PC-3 (cell line): ENCODE data around the gene PROSER3. TPM values are rescaled to one million over a fixed set of nuclear protein-coding genes. Genes with fewer than 3 reads are reported as not detected.

Experiments
- ATAC-seq: fragments of 200-7000 bp; cut with Tn5 transposase; 2 replicates; pipeline ENCODE4 v1.9.1; 2020; ENCODE audit warnings: mild to moderate bottlenecking, moderate library complexity
- BruUV-seq: library from RNA; stranded (reverse); fragments of 400-500 nt; replicated peaks from 2 replicates; lab custom pipeline; 2021; lab: Mats Ljungman, UMichigan
- CTCF ChIA-PET: fragments of 300-600 bp; sonication (Branson Sonifier 250); formaldehyde crosslinking; loops from one replicate; lab custom pipeline; 2022; ENCODE audit warnings: antibody characterized with exemption; lab: Charles Lee
- POLR2A ChIA-PET: fragments of 300-600 bp; sonication (Branson Sonifier 250); formaldehyde crosslinking; loops from one replicate; lab custom pipeline; 2022; ENCODE audit warnings: antibody characterized with exemption; ENCODE audit not compliant: unreplicated experiment; lab: Charles Lee
- DNase-seq: peaks from one replicate; pipeline ENCODE4 v3.0.0-alpha.2; 2015
- H2AFZ ChIP-seq: fragments of 300-600 bp; sonication (generic); 2 replicates; pipeline ENCODE4 v1.6.0; 2016; ENCODE audit warnings: antibody characterized with exemption, low read length
- H3F3A ChIP-seq: fragments of 300-600 bp; sonication (generic); one replicate; pipeline ENCODE4 v1.6.0; 2017; ENCODE audit warnings: antibody characterized with exemption, low read length, control low read depth, mild to moderate bottlenecking; ENCODE audit not compliant: unreplicated experiment
- H3K27ac ChIP-seq: fragments of 300-600 bp; sonication (generic); 2 replicates; pipeline ENCODE4 v1.5.1; 2016; ENCODE audit warnings: mild to moderate bottlenecking, low read length
- H3K27me3 ChIP-seq: fragments of 300-600 bp; sonication (generic); 2 replicates; pipeline ENCODE4 v1.6.1; 2016; ENCODE audit warnings: low read length, mixed read lengths
- H3K36me3 ChIP-seq: fragments of 300-600 bp; sonication (generic); 2 replicates; pipeline ENCODE4 v1.6.1; 2016; ENCODE audit warnings: low read depth, mixed run types, low read length, mixed read lengths
- H3K4me1 ChIP-seq: fragments of 300-600 bp; sonication (generic); 2 replicates; pipeline ENCODE4 v1.5.1; 2016; ENCODE audit warnings: low read length; ENCODE audit not compliant: insufficient read depth
- H3K4me2 ChIP-seq: fragments of 300-600 bp; sonication (generic); 2 replicates; pipeline ENCODE4 v1.6.0; 2016; ENCODE audit warnings: low read length
- H3K4me3 ChIP-seq: fragments of 300-600 bp; sonication (generic); 2 replicates; pipeline ENCODE4 v1.5.1; 2016; ENCODE audit warnings: mild to moderate bottlenecking, low read length, mixed read lengths
- H3K79me2 ChIP-seq: fragments of 300-600 bp; sonication (generic); 2 replicates; pipeline ENCODE4 v1.6.1; 2017; ENCODE audit warnings: low read length, mixed read lengths
- H3K9ac ChIP-seq: fragments of 300-600 bp; sonication (generic); 2 replicates; pipeline ENCODE4 v1.6.0; 2016; ENCODE audit warnings: mild to moderate bottlenecking, low read length
- H3K9me2 ChIP-seq: fragments of 300-600 bp; sonication (generic); replicated peaks from 2 replicates; pipeline ENCODE4 v1.6.1; 2016; ENCODE audit warnings: mixed run types, low read length, mixed read lengths
- H3K9me3 ChIP-seq: fragments of 300-600 bp; sonication (generic); 2 replicates; pipeline ENCODE4 v1.6.1; 2016; ENCODE audit warnings: low read length, mixed read lengths
- H4K20me1 ChIP-seq: fragments of 300-600 bp; sonication (generic); 2 replicates; pipeline ENCODE4 v1.6.1; 2016; ENCODE audit warnings: low read length, mixed read lengths
- EZH2 ChIP-seq: fragments of 300-600 bp; sonication (generic); IDR thresholded peaks from one replicate; pipeline ENCODE4 v1.6.1; 2017; ENCODE audit warnings: antibody characterized with exemption, mild to moderate bottlenecking, low read length; ENCODE audit not compliant: unreplicated experiment
- EZH2phosphoT487 ChIP-seq: fragments of 300-600 bp; sonication (generic); IDR thresholded peaks from 2 replicates; pipeline ENCODE4 v1.6.1; 2018; ENCODE audit warnings: mild to moderate bottlenecking, antibody characterized with exemption, low read length, borderline replicate concordance
- intact Hi-C: fragments of 100-400 bp; cut with micrococcal nuclease; formaldehyde crosslinking; loops from 2 replicates; pipeline ENCODE4 v1.9.0; 2023
- total RNA-seq: library from RNA; depleted of rRNA; stranded (reverse); fragments of >200 nt; gene quantifications from 2 replicates; pipeline ENCODE4 v1.2.3, GENCODE V29; 2014
- TF ChIP-seq, protein P1 (sequence below): fragments of 300-600 bp; sonication (generic); conservative IDR thresholded peaks from 2 replicates; pipeline ENCODE4 v1.5.1; 2017; ENCODE audit warnings: antibody characterized with exemption, low read depth, mild to moderate bottlenecking, low read length

Gene PROSER3
- total RNA-seq, 1 experiment from 2014 or later: 5.5 TPM

DNA sequence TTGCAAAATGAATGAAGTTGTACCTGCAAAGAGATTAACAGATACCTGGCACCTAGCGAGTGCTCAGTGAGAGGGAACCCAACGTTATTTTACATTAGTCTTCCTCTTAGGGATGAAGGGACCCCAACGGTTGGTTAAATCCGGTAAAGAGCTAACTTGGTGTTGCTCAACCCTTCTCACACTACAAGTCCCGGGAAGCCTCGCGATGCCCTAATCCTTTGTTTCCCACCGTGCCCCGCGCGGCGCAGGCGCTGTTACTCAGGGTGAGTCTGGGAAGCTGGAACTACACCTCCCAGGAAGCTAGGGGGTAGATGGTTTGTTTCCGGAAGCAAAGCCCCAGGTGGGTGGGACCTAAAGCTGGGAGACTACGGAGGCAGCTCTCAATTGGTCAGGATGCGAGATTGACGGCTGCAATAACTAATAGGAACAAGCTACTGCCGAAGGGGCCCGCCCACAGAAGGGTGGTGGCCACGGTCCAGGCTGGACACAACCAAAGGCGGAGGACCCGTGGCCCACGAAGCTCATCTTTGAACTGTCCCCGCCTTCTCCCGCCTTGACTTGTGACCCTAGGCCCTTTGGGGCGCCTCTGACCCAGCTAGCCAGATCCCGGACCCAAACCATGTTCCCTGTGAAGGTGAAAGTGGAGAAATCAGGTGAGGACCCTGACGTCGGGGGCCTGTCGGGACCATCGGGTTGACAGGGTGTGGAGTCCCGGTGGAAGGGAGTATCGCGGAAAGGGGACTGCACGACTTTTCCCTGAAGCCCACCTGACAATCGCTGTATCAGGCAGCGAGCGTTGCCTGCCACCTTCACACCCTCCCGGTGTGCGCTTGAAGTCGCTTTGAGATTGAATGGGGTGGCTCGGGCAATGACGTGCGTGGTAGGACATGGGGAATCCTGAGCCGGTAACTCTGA is 9.6 kb upstream of the PROSER3 start, which contains the start of gene LIN37:
LIN37 (plus strand) TSS at position 471 of the 915 bp plus-strand sequence; CDS start at position 620, 149 bp downstream.
- peak; percentile 83 for ATAC-seq

DNA sequence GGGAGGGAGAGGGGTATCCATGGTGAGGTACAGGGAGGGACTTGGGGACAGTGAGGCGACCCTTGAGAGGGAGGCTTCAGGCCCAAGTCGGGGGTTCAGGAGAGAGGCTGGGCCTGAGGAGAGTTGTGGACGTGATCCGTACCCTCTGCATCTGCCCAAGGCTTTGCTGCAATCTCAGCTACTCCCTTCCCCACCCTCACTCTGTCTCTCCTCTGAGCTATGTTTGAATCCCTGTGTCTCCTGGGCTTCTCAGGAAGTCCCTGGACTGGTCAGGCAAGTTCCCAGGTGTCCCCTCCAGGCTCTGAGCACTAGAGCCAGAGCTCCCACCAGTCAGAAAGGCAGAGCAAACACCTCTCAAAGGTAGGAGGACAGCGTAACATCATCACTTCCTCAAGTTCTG is 7.8 kb upstream of the PROSER3 start:
- no TSS peak for BruUV-seq
- DNase-seq: peak; percentile 6
- intact Hi-C loops: no loop called here
- Histone ChIP-seq H3K9ac (no peak overlapping the region), H3K9me3 (no peaks in the 10 kb centered on the region), H3K27ac (no peak overlapping the region), H3K4me1 (peaks cover 18% of the 10 kb centered on the region), H3K4me3 (no peak overlapping the region), H3K36me3 (no peaks in the 10 kb centered on the region), H3K27me3 (no peaks in the 10 kb centered on the region), H3K79me2 (peaks cover 26% of the 10 kb centered on the region), H3K9me2 (no peaks in the 10 kb centered on the region), H3F3A (no peaks in the 10 kb centered on the region), H3K4me2 (peak overlapping the region; percentile 97; the same call in 1 of the 2 replicates), H2AFZ (no peak overlapping the region), H4K20me1 (no peaks in the 10 kb centered on the region)
- ChIA-PET CTCF (no interaction called here), POLR2A (no interaction called here)
- TF ChIP-seq EZH2phosphoT487 (no peak), EZH2 (no peak)
- TF ChIP-seq, protein P1, sequence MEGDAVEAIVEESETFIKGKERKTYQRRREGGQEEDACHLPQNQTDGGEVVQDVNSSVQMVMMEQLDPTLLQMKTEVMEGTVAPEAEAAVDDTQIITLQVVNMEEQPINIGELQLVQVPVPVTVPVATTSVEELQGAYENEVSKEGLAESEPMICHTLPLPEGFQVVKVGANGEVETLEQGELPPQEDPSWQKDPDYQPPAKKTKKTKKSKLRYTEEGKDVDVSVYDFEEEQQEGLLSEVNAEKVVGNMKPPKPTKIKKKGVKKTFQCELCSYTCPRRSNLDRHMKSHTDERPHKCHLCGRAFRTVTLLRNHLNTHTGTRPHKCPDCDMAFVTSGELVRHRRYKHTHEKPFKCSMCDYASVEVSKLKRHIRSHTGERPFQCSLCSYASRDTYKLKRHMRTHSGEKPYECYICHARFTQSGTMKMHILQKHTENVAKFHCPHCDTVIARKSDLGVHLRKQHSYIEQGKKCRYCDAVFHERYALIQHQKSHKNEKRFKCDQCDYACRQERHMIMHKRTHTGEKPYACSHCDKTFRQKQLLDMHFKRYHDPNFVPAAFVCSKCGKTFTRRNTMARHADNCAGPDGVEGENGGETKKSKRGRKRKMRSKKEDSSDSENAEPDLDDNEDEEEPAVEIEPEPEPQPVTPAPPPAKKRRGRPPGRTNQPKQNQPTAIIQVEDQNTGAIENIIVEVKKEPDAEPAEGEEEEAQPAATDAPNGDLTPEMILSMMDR: no peak
- ATAC-seq: no peak

More for the DNA sequence above, 9.6 kb upstream of the PROSER3 start, which contains the start of gene LIN37:
- H3K36me3 ChIP-seq: no peaks in the 10 kb centered on the region
- peak within 1 kb of the TSS; percentile 97 for H3K4me2 ChIP-seq
- TSS peak; percentile 63 for BruUV-seq
- peak within 1 kb of the TSS; percentile 100 for H3K4me3 ChIP-seq
- H3K79me2 ChIP-seq: peaks cover 26% of the 10 kb centered on the region
- ChIA-PET CTCF (no interaction called here), POLR2A (interaction anchor here (0.6 kb wide), 1 partner anchor 77 kb away, joined by 3 read pairs; no protein-coding TSS in a partner anchor)
- peak within 1 kb of the TSS; percentile 89 for H3K9ac ChIP-seq
- no peaks in the 10 kb centered on the region for H3F3A ChIP-seq
- H3K27ac ChIP-seq: no peak within 1 kb of the TSS
- H4K20me1 ChIP-seq: no peaks in the 10 kb centered on the region
- no peaks in the 10 kb centered on the region for H3K27me3 ChIP-seq
- peak; percentile 97 for DNase-seq
- peaks cover 23% of the 10 kb centered on the region for H3K4me1 ChIP-seq
- intact Hi-C loops: loop anchor here (1.0 kb wide), 1 partner anchor 183 kb away; no protein-coding TSS in a partner anchor
- peak within 1 kb of the TSS; percentile 96 for H2AFZ ChIP-seq
- no peak for TF ChIP-seq EZH2phosphoT487
- TF ChIP-seq, protein P1: no peak
- no peaks in the 10 kb centered on the region for H3K9me2 ChIP-seq
- H3K9me3 ChIP-seq: no peaks in the 10 kb centered on the region
